ENCODE data around the gene NEK2.
"Not testable (repeated sequence)": the region's sequence is repeated elsewhere in the genome, so short reads cannot be mapped to it uniquely, and the experiment has no call there.

NEK2 gene

DNA sequence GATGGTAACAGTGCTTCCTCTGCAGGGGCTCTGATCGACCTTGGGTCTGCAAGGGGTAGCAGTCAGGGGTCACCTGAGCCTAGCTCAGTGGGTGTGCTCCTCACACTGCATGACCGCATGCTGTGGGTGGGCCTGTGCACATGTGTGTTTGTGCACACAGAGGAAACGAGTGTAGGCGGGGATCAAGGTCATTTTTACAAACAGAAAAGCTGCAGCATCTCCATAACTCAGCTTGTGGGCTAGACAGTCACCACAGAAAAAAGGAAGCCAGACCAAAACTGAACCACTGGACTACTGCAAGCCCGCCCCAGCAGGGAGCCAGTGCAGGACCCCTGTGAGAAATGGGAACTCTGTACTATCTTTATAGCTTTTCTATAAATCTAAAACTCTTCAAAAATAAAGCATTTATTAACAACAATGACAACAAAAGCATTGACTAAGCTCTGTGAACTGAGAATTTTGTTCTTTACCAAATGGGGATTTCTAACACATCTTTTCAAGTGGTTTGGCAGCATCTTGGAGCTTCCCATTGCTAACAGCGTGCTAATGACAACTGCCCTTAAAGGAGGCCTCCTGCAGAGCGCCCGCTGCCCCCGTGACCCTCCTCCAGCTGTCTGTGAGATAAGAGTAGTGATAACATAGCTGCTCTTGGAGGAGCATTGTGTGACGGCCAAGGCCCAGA is 19.9 kb upstream of the NEK2 start:
- DNase-seq: no peak

DNA sequence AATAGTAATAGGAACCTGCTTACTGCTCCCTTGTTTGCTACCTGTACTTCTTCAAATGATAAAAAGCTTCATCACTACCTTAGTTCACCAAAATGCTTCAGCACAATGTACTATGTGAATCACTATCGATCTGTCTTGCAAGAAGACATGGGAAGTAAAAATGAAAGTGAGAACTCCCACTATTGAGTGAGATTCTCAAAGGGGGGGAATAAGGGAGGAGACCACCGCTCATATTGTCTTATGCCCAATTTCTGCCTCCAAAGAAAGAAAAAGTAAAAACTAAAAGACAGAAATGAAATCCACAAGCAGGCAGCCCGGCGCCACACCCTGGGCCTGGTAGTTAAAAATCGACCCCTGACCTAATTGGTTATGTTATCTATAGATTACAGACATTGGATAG is 18.5 kb upstream of the NEK2 start:
- not testable (repeated sequence) for DNase-seq

DNA sequence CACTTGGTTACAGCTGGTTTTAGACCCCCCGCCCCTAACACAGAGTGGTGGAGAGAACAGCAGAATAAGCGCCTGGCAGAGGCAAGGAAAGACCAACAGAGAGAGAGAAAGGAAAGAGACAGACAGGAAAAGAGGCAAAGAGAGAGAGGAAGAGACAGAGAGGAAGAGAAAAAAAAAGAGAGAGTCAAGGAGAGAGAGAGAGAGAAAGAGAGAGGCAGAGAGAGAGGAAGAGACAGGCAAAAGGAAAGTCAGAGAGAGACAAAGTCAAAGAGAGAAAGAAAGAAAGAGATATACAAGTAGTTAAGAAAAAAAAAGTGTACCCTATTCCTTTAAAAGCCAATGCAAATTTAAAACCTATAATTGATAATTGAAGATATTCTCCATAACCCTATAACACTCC is 13.0 kb upstream of the NEK2 start:
- DNase-seq: no peak

DNA sequence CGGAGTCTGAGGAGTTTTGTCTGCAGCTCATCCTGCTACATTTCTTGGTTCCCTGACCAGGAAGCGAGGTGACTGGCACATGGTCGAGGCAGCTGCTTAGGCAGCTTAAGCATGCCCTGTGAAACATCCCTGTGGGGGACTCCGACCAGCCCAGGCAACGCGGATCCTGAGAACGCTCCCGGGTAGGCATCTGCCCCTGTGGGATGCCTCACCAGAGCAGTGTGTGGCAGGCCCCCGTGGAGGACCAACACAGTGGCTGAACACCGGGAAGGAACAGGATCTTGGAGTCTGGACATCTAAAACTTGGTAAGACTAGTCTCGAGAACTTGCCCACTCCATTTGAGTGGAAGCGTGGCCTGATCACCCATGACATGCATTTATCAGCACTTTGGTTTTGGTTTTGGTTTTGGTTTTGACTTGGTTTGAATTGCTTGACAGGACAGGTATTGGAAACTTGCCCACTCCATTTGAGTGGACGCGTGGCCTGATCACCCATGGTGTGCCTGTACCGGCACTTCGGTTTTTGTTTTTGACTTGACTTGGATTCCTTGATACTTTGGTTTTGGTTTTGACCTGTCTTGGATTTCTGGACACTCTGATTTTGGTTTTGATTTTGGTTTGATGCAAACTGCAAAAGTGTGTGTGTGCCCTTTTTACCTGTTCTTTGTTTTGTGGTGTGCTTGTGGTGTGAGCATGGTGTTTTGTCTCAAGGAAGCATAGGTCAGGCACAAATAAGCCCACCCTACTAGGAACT is 12.2 kb upstream of the NEK2 start:
- DNase-seq: no peak

DNA sequence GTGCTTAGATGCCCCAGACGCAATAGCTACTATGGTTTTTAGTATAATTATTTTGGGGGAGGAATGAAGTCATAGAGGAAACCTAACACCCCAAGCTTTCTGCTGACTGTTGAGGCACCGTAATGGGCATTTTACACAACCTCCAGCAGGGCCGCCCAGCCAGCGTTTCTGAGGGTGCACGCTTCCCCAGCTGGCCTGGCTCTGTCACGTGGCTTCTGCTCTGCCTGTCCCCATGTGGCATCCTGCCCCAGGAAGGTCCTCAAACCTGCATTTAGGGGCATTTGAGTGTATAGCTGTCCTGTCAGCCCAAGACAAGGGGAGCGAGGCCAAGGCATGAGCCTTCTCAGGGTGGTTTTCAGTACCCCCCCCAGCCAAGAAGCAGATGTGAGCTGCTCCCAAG is 10.4 kb upstream of the NEK2 start:
- DNase-seq: no peak

DNA sequence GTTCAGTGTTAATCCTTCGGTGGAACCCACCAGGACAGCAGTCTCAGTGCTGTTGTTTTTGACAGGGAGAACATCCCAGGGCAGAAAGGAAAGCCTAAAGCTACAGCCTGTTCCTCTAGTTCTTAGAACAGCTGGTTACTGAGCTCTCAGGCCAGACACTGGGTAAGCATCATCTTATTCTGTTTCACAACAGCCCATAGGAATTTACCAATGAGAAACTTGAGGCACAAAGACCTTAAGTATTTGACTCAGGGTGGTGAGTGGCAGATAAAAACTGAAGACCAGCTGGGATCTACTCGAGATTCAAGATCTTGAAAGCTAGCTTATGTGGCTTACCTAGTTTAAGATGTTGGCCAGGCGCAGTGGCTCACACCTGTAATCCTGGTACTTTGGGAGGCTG is 9.4 kb upstream of the NEK2 start:
- no peak for DNase-seq

DNA sequence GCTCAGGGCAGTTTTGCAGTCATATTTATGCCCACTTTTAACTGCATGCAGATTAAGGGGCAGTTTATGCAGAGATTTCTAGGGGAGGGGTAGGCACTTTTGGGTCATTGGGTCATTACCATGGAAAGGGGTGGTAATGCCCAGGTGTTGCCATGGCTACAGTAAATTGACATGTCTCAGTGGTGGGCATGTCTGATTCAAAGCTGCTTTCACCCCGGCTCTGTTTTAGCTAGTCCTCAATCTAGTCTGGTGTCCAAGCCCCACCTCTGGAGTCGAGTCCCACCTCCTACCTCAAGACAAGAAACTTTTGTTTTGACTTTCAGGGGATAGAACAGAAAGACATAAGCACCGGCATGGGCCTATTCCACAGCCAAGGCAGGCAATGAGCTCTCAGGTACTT is 8.9 kb upstream of the NEK2 start:
- no peak for DNase-seq

DNA sequence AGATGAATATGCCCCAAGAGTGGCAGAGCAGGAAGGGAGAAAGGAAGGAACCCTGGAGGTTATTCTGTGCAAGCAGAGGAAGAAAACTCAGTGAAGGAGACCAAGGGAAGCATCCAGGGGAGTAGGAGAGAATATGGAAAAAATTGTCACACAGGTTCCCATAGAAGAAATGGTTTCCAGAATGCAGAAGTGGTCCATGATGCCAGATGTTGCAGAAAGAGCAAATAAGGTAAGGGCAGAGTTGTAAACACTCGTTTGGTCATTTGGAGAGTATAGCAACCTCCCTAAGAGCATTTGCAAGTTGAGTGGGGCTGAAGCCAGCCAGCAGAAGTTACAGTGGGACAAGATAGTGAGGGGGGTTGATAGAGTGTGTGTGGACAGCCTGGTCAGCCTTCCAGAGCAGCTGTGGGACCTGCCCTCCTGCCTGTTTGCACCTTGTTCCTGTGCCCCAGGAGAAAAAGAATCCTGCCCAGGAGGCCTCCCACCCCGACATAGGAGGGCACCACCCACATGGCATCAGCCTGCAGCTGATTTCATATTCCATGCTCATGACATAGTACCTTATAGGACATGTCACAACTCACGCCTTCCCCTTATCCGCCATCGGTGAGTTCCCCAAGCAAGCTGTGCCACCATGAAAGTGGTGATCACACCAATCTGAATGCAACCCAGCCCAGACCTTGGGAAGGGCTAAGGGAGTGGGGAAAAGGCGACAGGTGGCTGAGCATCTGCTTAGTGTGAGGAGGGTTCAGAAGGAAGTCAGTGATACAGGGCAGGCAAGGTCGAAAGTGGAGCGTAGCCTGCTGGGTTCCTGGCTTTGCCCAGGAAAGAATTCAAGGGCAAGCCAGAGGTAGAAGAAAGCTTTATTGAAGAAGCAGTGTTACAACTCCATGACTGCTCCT is 8.2 kb upstream of the NEK2 start:
- no peak for DNase-seq

DNA sequence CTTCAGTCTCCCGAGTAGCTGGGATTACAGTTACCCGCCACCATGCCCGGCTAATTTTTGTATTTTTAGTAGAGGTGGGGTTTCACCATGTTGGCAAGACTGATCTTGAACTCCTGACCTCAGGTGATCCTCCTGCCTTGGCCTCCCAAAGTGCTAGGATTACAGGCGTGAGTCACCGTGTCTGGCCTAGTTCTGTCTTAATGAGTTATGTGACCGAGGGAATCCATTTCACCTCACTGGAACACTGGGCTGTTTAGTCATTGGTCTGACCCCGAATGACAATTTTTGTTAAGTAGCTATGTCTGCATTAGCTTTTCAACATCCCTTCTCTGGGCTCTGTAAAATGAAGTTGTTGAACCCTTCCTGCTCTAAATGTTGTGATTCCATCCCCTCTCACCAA is 6.8 kb upstream of the NEK2 start:
- DNase-seq: not testable (repeated sequence)

DNA sequence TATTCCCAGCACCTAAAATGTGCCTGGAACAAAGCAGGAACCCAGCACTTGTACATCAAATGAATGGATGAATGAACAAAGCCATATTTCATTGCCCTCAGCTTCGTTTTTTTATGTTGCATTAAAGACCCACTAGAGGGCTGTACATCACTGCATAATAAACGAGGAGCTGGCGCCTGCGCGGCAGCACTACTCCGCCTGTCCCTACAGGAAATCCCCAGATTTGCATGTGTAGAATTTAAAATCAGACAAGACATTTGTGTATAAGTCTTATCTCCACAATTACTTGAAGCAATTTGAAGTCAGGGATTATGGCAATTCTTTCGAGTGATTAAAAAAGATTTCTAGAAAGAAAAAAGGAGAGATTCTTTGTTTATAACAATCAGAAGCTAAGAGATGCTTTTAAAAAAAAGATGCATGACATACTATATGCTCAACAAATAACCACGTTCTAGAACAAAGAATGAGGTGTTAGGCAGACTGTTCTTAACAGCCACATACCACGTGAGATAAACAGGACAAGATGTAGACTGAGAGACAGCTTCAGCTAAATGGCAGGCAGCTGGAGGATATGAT is 5.4 kb upstream of the NEK2 start:
- peak in 50 of 56 donors; percentile 8 to 85 (median 54) for DNase-seq

DNA sequence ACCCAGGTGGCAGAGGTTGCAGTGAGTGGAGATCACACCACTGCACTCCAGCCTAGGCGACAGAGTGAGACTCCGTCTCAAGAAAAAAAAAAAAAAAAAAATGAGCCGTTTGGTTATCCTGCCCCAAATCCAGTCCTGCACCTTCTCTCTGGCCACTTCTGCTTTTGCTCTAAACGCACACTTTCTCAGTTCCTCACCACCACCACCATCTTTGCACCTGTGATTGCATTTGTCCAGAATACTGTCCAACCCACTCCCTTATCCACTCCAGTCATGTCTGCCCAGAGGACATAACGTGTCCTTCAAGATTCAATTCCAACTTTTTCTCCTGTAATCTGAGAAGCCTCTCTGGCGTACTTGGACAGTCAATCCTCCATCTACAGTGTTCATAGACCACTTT is 2.2 kb upstream of the NEK2 start:
- no peak for DNase-seq

DNA sequence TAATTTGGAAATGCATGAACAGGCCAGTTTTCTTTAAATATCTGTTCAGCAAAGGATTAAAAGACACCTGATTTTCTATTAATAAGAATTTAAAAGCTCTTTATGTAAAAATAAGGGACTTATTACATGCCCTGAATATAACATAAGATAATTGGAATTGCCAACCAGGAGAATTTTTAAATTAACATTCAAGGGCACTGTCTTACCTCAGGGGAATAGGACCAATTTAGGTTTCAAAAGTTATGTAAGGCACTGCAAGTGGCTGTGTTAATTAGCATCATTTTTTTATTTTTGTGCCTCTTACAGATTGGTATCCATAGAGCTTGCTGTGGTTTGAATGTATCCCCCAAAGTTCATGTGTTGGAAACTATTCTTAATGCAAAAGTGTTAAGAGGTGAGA is 1.3 kb upstream of the NEK2 start:
- DNase-seq: no peak

DNA sequence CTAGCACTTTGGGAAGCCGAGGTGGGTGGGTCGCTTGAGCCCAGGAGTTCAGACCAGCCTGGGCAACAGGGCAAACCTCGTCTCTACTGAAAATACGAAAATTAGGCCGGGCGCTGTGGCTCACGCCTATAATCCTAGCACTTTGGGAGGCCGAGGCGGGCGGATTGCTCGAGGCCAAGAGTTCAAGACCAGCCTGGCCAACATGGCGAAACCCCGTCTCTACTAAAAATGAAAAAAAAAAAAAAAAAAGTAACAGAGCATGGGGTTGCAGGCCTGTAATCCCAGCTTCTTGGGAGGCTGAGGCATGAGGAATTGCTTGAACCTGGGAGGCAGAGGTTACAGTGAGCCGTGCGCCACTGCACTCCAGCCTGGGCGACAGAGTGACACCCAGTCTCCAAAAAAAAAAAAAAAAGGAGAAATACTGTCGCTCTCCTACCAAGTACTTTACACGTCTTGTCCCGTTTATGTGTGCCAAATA is 724 bp upstream of the NEK2 start:
- DNase-seq: no peak

DNA sequence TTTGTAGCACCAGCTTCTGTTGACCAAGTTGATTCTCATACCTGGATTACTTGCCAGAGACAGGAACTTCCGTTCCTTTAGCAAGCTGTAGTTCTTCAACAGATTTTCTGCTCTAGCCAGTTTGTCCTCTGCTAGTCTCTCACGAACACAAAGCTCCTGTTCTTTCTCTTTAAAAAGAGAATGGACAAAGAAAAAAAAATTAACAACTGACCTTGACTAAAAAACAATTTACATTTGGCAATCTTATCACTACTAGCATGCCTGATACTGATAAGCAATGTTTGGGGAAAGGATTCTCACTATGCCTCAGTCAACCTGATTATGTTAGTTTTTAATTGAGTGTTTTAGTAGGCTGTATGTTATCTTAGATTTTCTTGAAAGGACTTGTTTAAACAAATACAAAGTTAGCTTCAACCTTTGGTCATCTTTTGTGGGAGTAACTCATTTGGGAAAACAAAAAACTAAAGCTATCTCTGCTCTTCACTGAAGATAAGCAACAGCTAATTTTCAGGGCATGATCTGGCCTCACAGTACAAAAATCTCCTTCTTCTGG is 8.3 kb downstream of the NEK2 start:
- no peak for DNase-seq

DNA sequence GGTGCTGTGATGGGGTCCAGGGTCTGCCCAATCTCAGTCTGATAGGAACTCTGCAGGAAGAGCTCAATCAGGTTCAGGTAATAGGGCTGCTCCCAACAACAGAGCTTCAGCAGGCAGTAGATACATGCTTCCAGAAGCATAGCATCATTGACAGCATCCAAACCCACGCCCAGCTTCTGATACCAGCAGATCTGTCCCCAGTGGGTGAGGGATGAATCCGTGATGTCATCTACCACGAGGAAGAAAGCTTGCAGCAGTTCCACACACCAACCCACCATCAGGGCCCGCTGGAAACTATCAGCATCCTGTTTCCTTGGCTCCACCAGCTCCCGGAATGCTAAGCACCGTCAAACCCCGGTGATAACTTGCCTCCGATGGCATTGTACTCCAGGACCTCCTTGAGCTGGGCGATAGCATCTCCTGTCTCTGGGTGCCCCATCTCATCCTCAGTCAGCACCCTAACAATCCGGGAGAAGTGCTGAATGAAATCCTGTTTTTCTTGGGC is 14.7 kb downstream of the NEK2 start:
- no peak for DNase-seq

DNA sequence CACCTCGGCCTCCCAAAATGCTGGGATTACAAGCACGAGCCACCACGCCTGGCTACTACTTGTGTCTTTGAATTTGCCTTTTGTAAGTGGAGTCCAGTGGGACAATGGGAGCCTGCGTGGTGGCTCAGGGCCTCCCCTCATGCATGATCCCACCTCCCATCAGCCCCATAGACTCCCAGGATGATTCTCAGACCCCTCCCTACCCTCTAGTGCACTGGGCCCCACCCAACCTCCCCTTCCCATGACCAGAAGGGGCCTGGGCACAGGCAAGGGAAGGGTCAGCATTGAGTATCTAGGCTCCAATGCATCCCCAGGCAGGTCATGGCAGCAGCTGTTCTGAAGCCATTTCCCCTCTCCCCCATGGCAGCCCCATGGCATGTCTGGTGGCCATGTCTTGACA is 18.7 kb downstream of the NEK2 start:
- DNase-seq: no peak

DNA sequence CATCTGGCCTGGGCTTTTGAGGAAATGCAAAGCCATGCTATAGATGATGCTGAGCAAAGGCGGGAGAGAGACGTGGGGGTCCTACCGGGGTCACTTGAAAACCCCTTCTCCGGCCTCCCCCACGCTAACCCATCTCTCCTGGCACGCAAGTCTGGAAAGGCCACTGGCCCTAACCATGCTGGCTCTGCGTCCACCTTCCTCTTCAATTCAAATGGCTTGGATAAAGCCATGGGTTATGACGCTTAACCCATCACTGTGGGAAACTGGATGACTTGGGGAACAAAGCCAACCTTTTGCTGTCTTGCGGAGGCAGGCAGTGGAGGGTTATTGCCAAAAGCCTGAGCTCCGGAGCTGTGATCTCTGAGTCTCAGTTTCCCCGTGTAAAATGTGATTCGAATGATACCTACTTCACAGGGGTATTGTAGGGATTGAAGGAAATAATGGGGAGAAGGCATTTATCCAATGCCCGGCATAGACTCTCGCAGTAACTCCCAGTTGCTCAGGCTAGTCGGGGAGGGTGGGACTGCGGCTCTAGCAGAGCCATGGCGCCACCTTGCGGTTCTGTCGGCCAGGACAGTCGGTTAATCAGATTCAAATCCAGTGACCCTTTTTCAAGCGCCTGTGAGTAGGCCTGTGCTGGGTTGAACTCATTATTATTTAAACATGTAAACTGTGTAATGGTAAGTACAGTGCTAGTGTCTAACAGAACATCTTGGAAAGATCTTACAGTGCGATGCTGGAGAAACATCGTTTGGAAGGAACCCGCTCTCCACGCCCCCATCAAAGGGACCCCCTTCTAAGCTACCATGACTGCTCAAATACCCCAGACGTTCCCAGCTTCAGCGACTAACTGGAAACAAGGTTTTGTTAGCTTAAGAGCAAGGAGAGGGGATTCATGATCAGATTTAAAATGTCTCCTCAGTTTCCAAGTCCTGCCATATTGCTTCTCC is 20.3 kb downstream of the NEK2 start:
- DNase-seq: peak in 54 of 56 donors; percentile 24 to 91 (median 66)

DNA sequence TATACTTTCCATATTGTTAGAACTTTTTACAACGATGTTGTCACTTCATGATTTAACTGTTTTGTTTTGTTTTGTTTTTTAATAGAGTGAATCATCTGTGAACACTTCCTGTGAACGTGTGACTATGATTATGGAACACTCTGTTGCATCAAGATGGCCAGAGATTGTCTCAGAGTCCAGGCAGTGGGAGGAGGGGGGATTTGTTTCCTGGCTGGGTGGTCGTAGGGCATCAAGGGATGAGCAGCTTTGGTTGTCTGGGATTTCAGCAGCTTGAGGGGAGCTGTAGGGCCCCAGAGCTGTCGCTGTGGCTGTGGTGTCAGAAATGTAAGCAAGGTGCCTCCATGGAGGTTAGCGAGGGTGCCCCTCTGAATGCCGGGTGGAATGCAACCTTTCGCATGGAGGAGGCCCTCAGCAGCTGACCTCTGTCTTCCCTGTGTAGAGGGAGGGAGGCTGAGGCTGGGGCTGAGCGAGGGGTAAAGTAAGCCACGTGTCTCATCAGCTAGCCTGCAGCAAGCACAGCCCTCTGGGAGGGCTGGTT is 21.4 kb downstream of the NEK2 start:
- no peak for DNase-seq

DNA sequence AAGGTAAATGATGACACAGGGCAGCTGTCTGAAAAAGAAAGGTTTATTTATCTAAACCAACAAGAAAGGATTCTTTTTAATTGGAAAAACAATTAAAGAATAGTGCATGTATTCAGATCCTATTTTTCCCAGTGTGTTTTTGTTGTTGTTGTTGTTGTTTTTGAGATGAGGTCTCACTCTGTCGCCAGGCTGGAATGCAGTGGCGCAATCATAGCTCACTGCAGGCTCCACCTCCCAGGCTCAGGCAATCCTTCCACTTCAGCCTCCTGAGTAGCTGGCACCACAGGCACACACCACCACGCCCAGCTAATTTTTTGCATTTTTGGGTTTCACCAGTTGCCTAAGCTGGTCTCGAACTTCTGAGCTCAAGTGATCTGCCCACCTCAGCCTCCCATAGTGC is 22.1 kb downstream of the NEK2 start:
- no peak for DNase-seq

DNA sequence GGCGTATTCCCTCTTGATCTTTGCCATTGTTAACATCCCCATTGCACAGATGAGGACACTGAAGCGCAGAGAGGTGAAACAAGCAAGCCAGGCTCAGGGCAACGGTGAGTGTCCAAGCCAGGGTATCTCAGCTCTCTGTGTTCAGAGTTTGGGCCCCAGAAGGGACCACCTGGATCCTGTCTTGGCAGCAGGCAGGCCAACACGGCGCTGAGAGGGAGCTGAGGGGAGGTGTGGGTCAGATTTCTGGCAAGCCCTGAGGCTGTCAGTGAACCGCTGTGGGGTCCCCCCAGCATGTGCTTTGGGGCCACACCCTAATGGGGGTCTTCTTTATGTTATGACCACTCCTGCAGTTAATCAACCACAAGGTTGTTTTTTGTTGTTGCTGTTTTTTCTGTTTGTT is 23.1 kb downstream of the NEK2 start:
- no peak for DNase-seq
